SK-N-SH (cell line): ENCODE results near the gene DNM2.

ENCODE experiments used
- RFX5 ChIP-seq: IDR thresholded peaks from 2 replicates; pipeline ENCODE4 v1.6.1; 2012; ENCODE audit warnings: mild to moderate bottlenecking, improper control_type of control experiment, low read length
- SMC3 ChIP-seq: IDR thresholded peaks from 2 replicates; pipeline ENCODE4 v1.6.1; 2012; ENCODE audit warnings: low read depth, low read length, improper control_type of control experiment
- TF ChIP-seq, protein P1 (sequence below): IDR thresholded peaks from 2 replicates; pipeline ENCODE4 v1.4.0; 2012; ENCODE audit warnings: low read depth, borderline replicate concordance
- TF ChIP-seq, protein P2 (sequence below): fragments of 200-600 bp; sonication (generic); IDR thresholded peaks from 2 replicates; pipeline ENCODE4 v1.6.1; 2017; ENCODE audit warnings: antibody characterized with exemption, mild to moderate bottlenecking, moderate library complexity

DNA sequence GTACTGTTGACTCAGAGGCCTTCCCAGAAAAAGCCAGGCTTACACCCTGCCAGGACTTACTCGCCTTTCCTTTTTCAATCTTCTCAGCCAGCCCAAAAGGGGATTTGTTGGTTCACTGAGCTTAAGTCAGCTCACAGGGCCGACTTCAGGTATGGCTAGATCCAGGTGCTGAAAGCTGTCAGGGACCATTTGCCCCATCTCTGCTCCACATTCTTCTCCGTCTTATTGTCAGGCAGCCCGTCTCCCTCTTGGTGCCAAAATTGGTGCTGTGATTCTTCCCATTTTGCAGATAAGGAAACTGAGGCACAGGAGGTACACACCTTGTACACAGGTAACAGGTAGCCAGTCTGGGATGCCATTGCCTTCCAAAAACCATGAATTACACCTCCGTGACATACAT lies 132.8 kb downstream of the DNM2 start:
- TF ChIP-seq, protein P1, sequence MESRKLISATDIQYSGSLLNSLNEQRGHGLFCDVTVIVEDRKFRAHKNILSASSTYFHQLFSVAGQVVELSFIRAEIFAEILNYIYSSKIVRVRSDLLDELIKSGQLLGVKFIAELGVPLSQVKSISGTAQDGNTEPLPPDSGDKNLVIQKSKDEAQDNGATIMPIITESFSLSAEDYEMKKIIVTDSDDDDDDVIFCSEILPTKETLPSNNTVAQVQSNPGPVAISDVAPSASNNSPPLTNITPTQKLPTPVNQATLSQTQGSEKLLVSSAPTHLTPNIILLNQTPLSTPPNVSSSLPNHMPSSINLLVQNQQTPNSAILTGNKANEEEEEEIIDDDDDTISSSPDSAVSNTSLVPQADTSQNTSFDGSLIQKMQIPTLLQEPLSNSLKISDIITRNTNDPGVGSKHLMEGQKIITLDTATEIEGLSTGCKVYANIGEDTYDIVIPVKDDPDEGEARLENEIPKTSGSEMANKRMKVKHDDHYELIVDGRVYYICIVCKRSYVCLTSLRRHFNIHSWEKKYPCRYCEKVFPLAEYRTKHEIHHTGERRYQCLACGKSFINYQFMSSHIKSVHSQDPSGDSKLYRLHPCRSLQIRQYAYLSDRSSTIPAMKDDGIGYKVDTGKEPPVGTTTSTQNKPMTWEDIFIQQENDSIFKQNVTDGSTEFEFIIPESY, result no peak
- TF ChIP-seq RFX5 (no peak), SMC3 (no peak)
- TF ChIP-seq, protein P2, sequence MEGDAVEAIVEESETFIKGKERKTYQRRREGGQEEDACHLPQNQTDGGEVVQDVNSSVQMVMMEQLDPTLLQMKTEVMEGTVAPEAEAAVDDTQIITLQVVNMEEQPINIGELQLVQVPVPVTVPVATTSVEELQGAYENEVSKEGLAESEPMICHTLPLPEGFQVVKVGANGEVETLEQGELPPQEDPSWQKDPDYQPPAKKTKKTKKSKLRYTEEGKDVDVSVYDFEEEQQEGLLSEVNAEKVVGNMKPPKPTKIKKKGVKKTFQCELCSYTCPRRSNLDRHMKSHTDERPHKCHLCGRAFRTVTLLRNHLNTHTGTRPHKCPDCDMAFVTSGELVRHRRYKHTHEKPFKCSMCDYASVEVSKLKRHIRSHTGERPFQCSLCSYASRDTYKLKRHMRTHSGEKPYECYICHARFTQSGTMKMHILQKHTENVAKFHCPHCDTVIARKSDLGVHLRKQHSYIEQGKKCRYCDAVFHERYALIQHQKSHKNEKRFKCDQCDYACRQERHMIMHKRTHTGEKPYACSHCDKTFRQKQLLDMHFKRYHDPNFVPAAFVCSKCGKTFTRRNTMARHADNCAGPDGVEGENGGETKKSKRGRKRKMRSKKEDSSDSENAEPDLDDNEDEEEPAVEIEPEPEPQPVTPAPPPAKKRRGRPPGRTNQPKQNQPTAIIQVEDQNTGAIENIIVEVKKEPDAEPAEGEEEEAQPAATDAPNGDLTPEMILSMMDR, result no peak
